ENCODE measurements around the gene MEI4. TPM values are rescaled to one million over a fixed set of nuclear protein-coding genes. Genes with fewer than 3 reads are reported as not detected.

Gene MEI4
- total RNA-seq, 2 donors from 2014 or later: 2.1 to 3.3 TPM

GRCh38 chr6:77796824-77797809, 144.3 kb downstream of the MEI4 start:
- intact Hi-C loops (cut with DNase I): no loop called here
- Histone ChIP-seq H3K4me1 (no peaks in the 10 kb centered on the region), H3K27me3 (no peaks in the 10 kb centered on the region), H3K36me3 (replicated peaks in 1 of 2; ENCODE audit: insufficient read depth in 1 of 2, low read depth in 2 of 2) (no peaks in the 10 kb centered on the region), H3K27ac (no peak overlapping the region), H3K9me3 (peaks cover 0 to 9% (median 0%) of the 10 kb centered on the region in 3 donors), H3K4me3 (no peak overlapping the region)
- 79 to 90% methylated on average over 6 of the region's 6 CpGs for WGBS, 2 donors
- no peak for ATAC-seq
- TF ChIP-seq CTCF (IDR thresholded peaks at IDR 0.05) (no peak), POLR2A (IDR thresholded peaks at IDR 0.05) (no peak)
- DNase-seq: no peak

GRCh38 chr6:77812304-77812703, 159.5 kb downstream of the MEI4 start:
- no peak for ATAC-seq
- DNase-seq: no peak

GRCh38 chr6:77813090-77813489, 160.3 kb downstream of the MEI4 start:
- H3K36me3 ChIP-seq (replicated peaks in 1 of 2; ENCODE audit: insufficient read depth in 1 of 2, low read depth in 2 of 2): no peaks in the 10 kb centered on the region
- TF ChIP-seq CTCF (IDR thresholded peaks at IDR 0.05) (no peak), POLR2A (IDR thresholded peaks at IDR 0.05) (no peak)
- no peaks in the 10 kb centered on the region for H3K9me3 ChIP-seq
- no peak overlapping the region for H3K4me3 ChIP-seq
- no peak overlapping the region for H3K27ac ChIP-seq
- DNase-seq: no peak
- H3K27me3 ChIP-seq: no peaks in the 10 kb centered on the region
- intact Hi-C loops (cut with DNase I): no loop called here
- no peak for ATAC-seq
- 84 to 88% methylated on average over 1 of the region's 1 CpG for WGBS, 2 donors
- no peaks in the 10 kb centered on the region for H3K4me1 ChIP-seq

More at GRCh38 chr6:77812304-77812703, 159.5 kb downstream of the MEI4 start:
- no peak for TF ChIP-seq CTCF (IDR thresholded peaks at IDR 0.05)
- TF ChIP-seq POLR2A (IDR thresholded peaks at IDR 0.05): no peak
- Histone ChIP-seq H3K27me3 (no peaks in the 10 kb centered on the region), H3K27ac (no peak overlapping the region), H3K4me3 (no peak overlapping the region), H3K4me1 (no peaks in the 10 kb centered on the region), H3K36me3 (replicated peaks in 1 of 2; ENCODE audit: insufficient read depth in 1 of 2, low read depth in 2 of 2) (no peaks in the 10 kb centered on the region), H3K9me3 (no peaks in the 10 kb centered on the region)
- WGBS, 2 donors: 57 to 60% methylated on average over 1 of the region's 1 CpG
- intact Hi-C loops (cut with DNase I): no loop called here

- Histone ChIP-seq H3K36me3 (replicated peaks in 1 of 2; ENCODE audit: insufficient read depth in 1 of 2, low read depth in 2 of 2) (no peaks in the 10 kb centered on the region), H3K9me3 (no peaks in the 10 kb centered on the region), H3K4me3 (no peak overlapping the region), H3K27me3 (no peaks in the 10 kb centered on the region), H3K4me1 (no peaks in the 10 kb centered on the region), H3K27ac (no peak overlapping the region)
- WGBS, 2 donors: 92 to 96% methylated on average over 1 of the region's 1 CpG
- TF ChIP-seq POLR2A (IDR thresholded peaks at IDR 0.05) (no peak), CTCF (IDR thresholded peaks at IDR 0.05) (no peak)
- DNase-seq (no peak), ATAC-seq (no peak)
- intact Hi-C loops (cut with DNase I): no loop called here
Observed at GRCh38 chr6:77814119-77814518, 161.3 kb downstream of the MEI4 start.
